Gastroesophageal sphincter (tissue), 3 donors: ENCODE results near the gene CCDC85C.

Experiments
- CTCF ChIP-seq, 4 experiments: fragments of 200-600 bp in 2 of 4; fragments of 450-650 bp in 2 of 4; sonication (generic) in 1 of 4; IDR thresholded peaks; one replicate each; pipeline ENCODE4 v1.5.1; 2017 to 2019; ENCODE audit warnings: antibody characterized with exemption in 4 of 4, mild to moderate bottlenecking in 2 of 4, moderate library complexity in 2 of 4
- POLR2A ChIP-seq, 2 donors: fragments of 450-650 bp; IDR thresholded peaks; one replicate each; pipeline ENCODE4 v1.6.1; 2017; ENCODE audit warnings: antibody characterized with exemption in 2 of 2, mild to moderate bottlenecking in 2 of 2, moderate library complexity in 1 of 2
- POLR2AphosphoS5 ChIP-seq: sonication (generic); formaldehyde crosslinking; IDR thresholded peaks from one replicate; pipeline ENCODE4 v1.6.1; 2017; ENCODE audit warnings: antibody characterized with exemption

DNA sequence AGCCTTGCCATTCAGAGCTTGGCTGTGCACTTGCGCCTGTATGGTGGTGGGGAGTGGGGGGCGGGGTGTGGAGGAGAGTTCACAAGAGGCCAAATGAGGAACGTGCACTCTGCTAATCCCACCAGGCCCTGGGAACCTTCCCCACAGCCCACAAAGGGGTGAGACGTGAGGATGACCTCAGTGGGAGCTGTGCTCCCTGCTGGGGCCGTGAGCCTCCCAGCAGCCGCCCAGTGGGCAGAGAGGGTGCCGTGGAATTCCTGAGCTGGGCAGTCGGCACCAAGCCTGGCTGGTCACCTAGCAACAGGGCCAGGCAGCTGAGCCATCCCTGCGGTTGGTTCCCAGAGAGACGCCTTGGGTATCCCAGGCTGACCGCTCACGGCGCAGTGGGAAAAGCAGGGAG, 69.1 kb downstream of the CCDC85C start:
- TF ChIP-seq POLR2AphosphoS5 (peak; percentile 15), CTCF (IDR thresholded peaks at IDR 0.05) (peak in 2 of 4 experiments; percentile 20 to 23), POLR2A (IDR thresholded peaks at IDR 0.05) (no peak)
